NCI-H2171 treated with DMSO at 0.1 percent for 48 hours (cell line): Measurements from ENCODE around the gene SULT1A1.
"Not testable (repeated sequence)": the region's sequence is repeated elsewhere in the genome, so short reads cannot be mapped to it uniquely, and the experiment has no call there.

ENCODE experiments used
- DNase-seq: peaks from one replicate; lab custom pipeline; 2025; lab: John Stamatoyannopoulos, UW

The SULT1A1 gene

GRCh38 chr16:28608867-28609596 is 812 bp downstream of the SULT1A1 start:
- DNase-seq: not testable (repeated sequence)

DNA sequence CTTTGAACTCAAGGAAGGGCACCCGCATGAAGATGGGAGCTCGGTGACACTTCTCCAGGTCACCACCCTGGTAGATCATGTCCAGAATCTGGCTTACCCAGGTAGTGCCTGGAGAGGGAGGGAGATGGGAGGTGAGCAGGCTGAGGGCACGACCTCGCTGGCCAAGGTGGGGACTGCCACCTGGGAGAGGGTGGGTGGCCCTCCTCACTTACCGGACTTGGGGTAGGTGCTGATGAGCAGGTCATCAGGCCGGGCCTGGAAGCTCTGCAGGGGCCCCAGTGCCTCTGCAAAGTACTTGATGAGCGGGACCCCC is 1.4 kb downstream of the SULT1A1 start:
- not testable (repeated sequence) for DNase-seq

DNA sequence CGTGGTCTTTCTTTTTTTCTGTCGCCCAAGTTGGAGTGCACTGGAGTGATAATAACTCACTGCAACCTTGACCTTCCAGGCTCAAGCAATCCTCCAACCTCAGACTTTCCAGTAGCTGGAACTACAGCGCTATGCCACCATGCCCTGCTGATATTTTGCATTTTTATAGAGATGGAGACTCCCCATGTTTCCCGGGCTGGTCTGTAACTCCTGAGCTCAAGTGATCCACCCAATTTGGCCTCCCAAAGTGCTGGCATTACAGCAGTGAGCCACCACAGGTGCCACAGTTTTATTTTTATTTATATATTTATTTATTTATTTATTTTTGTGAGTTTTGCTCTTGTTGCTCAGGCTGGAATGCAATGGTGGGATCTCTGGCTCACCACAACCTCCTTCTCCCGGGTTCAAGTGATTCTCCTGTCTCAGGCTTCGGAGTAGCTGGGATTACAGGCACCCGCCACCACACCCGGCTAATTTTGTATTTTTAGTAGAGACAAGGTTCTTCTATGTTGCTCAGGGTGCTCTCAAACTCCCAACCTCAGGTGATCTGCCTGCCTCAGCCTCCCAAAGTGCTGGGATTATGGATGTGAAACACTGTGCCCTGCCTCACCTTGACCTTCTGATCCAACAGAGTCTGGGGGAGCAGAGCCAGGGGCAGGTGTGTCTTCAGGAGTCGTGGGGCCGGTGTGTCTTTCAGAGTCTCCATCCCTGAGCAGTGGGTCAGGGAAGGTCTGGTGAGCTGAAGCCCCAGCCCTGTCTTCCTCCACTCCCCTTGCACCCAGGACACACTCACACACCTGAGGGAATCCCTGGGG is 2.0 kb downstream of the SULT1A1 start:
- DNase-seq: not testable (repeated sequence)

DNA sequence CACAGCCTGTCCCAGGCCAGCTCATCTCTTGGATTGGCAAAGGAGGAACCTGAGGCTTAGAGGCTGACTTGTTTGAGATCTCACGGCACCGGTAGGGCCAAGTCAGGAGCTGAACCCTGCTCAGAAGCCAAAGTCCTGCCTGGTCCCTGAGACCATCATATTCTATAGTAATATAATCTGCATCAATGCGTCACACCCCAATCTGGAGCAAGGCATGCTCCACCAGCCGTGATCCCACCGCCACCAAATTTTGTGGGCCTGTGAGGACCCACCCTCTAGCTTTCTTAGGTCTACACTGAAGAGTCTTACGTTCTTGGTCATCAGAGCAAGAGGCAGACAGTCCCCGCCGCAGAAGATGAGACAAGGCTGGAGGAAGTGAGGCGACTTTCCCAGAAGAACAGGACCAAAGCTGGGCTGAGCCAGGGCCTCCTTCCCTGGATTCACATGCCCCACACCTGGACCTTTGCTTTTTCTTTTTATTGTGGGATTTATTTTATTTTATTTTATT is 2.7 kb downstream of the SULT1A1 start:
- DNase-seq: no peak

DNA sequence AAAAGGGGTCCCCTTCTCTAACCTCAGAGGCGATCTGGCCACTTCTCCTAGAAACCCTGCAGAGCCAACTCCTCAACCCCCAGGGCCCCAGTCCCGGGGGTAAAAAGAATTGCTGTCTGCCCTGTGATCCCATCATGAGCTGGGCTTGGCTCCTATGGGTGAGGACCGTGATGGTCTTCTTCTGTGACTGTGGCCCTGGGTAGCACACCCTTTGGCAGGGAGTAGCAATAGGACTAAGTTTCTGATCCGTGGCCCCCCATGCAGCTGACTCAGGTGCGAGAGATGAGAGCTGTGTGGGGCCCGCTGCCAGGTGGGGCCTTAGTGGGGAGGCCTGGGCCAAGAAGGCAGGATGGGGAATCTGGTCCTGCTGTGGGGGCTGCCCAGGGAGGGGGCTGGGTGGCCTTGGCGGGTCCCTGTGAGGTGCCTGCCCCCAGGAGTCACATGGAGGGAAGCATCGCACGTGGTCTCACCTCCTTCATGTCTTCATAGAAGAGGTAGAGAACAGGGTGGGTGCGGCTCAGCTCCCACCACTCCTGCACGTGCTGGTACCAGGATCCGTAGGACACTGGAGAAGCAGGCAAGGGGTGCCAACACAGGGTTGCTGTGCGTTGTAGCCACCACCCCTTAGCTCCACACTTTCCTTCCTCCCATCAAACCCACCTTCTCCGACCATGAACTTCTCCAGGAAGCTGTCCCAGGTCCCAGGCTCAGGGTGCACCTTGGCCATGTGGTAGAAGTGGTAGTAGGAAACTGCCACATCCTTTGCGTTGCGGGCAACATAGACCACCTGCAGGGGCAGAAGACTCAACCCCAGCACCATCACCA is 3.3 kb downstream of the SULT1A1 start:
- no peak for DNase-seq

DNA sequence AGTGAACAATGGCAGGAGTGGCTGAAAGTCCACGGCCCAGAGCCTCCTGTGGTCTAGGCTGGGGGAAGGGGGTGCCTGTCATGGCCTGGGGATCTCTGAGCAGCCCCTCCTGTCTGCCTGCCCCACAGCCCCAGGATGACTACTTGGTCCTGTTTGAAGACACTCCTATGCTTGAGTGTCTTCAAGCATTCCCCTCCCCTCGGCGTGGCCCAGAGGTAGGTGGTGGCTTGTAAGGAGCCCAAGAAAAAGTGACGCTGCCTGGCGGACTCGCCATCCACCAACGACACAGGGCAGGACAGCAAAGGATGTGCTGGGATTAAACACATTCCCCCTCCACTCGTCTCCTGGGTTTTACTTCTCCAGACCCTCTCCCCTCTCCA is 5.7 kb downstream of the SULT1A1 start:
- DNase-seq: no peak

DNA sequence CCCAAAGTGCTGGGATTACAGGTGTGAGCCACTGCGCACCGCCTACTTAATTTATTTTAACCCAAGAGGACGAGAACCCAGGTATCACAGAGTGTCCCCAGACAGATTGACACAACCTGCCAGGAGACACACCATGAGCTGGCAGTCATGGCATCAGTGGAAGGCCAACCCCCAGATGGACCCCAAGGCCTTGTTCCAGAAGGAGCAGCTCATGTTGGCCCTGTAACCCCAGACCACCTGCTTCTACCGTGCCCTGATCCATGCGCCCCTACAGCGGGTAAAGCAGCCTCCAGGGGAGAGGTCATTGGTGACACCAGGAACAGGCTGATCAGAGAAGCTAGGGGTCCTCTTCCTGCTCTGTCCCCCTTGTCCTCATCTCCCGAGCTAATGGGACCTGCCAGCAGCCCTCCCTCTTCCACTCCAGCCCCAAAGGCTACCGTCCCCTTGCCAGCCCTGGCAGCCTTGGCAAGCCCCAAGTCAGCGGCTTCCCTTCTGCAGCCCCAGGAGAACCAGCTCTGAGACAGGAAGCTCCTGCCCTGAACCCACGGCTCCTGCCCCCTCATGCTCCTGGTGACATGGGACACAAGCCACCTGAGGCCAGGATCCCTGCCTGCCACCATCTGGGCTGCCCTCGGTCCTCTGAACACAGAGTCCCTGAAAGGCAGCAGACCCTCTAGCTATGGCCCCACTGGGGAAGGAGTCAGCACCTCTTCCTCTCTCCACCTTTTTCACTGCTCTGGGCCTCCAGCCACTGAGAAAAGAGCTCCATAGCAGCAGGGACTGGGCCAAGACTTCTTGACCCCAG is 6.3 kb downstream of the SULT1A1 start:
- no peak for DNase-seq

DNA sequence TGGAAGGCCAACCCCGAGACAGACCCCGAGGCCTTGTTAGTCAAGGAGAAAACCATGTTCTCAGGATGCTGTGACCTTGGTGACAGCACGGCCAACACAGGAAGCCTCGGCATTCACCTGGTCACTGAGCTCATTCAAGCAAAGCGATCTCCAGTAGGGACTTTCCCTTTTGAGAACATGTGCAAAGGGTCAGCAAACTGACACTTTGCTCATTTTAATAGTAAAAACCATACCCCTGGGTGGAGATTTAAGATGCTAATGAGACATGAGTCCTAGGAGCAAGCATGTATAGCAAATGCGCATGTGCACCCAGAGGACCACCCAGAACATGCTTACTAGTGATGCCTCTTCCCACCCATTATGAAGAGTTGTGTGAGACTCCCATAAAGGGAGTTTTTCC is 7.3 kb downstream of the SULT1A1 start:
- no peak for DNase-seq

GRCh38 chr16:28602062-28602461 is 7.8 kb downstream of the SULT1A1 start:
- not testable (repeated sequence) for DNase-seq

DNA sequence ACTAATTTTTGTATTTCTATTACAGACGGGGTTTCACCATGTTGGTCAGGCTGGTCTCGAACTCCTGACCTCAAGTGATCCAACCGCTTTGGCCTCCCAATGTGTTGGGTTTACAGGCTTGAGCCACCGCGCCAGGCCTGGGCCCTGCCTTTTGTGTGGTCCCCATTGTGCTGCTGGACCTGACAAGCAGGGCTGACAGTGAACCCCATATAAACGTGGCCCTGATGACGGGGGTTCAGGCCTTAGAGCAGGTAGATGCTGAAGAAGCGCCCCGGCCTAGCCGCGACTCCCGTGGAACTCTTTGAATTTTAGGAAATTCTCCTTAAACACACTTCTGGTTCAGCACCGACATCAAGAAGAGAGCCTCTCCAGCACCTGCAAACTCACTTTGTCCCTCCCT is 8.3 kb downstream of the SULT1A1 start:
- not testable (repeated sequence) for DNase-seq

- not testable (repeated sequence) for DNase-seq
Measured at GRCh38 chr16:28600965-28601364, 8.9 kb downstream of the SULT1A1 start.

- DNase-seq: not testable (repeated sequence)
Measured at GRCh38 chr16:28599377-28600285, 10.2 kb downstream of the SULT1A1 start.

DNA sequence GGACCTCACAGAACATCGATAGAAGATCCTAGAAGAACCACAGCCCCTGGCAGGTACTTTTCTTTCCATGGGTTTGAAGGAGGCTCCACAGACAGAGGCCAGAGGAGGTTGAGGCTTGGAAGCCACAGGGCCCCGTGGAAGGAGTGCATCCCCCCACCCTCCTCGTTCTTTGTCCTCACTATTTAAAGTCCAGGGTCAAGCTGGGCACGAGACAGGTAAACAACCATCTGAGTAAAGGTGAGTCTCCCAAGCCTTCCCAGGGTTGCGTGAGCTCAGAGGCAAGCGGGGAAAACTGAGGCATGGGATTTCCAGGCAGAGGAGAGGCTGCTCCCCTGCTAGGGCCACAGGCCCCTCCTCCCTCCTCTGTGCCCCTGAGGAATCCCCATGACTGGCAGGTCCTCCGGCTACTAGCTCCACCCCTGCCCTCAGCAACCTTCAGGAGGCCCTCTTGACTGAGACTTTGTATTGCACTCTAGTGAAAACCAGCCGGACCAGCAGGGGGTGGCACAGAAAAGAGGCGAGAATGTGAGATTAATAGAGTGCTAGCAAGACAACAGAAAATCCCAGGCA is 12.1 kb downstream of the SULT1A1 start:
- DNase-seq: no peak

DNA sequence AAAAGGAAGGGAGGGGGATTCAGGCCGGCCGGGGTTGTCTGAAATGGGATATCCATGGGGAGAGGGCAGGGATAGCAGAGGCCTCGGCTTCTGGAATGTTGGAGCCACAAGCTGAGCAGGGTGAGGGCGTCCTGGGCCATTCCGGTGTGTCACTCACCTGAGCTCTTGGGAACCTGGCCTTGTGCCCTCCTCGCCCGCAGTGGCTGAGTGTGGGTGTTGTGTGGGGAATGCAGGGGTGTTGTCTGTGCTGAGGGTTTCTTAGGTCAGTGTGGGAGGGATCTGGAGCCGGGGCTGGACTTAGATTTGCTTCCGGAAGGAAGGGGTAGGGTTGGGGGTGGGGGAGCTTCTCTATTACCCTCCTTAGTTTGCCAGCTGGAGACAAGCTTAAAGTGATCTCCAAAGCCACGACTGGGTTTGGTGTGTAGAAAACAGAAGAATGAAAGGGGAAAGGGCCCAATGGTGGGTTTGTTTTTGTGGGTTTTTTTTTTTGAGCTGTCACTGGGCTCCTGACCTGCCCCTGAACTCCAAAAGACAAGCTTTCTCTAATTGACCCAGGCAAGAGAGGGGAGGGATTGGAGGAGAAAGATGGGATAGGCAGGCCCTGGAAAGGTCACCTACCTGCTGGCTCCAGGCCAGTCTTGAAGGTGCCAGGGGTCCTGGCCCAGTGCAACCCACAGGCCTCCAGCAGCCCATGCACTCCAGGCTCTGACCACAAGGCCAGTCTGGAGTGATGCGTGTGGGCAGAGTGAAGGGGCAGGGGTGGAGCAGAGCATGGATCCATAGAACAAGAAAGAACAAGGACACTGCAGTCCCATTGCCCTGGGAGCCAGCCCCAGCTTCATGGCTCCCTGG is 12.8 kb downstream of the SULT1A1 start, which contains the start of gene SULT1A2:
Gene SULT1A2, minus strand, starts transcription at position 211 of the 852 bp plus-strand sequence. CDS start 1,120 bp downstream, outside the sequence.
- no peak for DNase-seq

GRCh38 chr16:28596115-28596630 is 13.7 kb downstream of the SULT1A1 start:
- no peak for DNase-seq

- DNase-seq: not testable (repeated sequence)
Measured at GRCh38 chr16:28595451-28595850, 14.4 kb downstream of the SULT1A1 start.

DNA sequence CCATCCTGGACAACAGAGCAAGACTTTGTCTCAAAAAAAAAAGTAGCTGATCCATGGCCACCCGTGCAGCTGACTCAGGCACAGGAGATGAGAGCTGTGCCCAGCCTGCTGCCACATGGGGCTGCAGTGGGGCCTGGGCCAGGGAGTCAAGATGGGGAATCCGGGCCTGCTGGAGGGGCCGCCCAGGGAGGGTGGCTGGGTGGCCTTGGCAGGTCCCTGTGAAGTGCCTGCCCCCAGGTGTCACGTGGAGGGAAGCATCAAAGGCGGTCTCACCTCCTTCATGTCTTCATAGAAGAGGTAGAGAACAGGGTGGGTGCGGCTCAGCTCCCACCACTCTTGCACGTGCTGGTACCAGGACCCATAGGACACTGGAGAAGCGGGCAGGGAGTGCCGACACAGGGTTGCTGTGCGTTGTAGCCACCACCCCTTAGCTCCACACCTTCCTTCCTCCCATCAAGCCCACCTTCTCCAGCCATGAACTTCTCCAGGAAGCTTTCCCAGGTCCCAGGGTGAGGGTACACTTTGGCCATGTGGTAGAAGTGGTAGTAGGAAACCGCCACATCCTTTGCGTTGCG is 16.8 kb downstream of the SULT1A1 start:
- no peak for DNase-seq

- DNase-seq: no peak
Measured at GRCh38 chr16:28592511-28592910, 17.3 kb downstream of the SULT1A1 start.
